SK-N-MC (cell line): ENCODE results near the gene CACNA1B.

Experiments
- EZH2 ChIP-seq: fragments of 200-600 bp; sonication (generic); IDR thresholded peaks from one replicate; pipeline ENCODE4 v1.6.1; 2017; ENCODE audit warnings: antibody characterized with exemption
- POLR2AphosphoS5 ChIP-seq: IDR thresholded peaks from 2 replicates; pipeline ENCODE4 v1.6.1; 2012; ENCODE audit warnings: mild to moderate bottlenecking, low read depth, low read length, borderline replicate concordance

- TF ChIP-seq EZH2: no peak
- no peak for TF ChIP-seq POLR2AphosphoS5
Observed at GRCh38 chr9:138048184-138048583, 170.6 kb downstream of the CACNA1B start.
